Astrocyte (in vitro differentiated cells and primary cell): ENCODE results near the gene CHST6.

Source experiments
- EZH2 ChIP-seq: IDR thresholded peaks from 2 replicates; pipeline ENCODE4 v1.6.1; 2012; ENCODE audit warnings: mild to moderate bottlenecking, low read length, inconsistent platforms; ENCODE audit not compliant: insufficient read depth
- TF ChIP-seq, protein P1 (sequence below): IDR thresholded peaks from 2 replicates; pipeline ENCODE4 v1.5.1; 2011; ENCODE audit warnings: low read depth, mild to moderate bottlenecking, inconsistent platforms, low read length, moderate library complexity; ENCODE audit not compliant: insufficient read depth

DNA sequence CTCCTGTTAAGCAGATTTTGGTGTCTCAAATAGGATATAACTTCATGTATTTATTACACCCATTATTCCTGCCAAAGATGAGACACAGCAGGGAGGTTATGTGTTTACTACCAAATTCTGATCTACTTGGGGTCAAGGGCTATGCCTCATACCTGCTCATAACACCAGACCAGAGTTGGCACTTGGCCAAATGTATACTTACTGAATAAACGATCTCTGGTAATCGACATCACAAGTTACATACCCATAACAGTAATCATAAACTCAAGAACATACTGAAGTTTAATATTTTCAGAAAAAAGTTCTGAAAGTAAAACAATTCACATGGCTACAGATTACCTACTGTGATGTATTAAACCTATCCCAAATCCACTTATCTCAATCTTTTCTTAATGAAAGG is 33.7 kb downstream of the CHST6 start:
- TF ChIP-seq, protein P1, sequence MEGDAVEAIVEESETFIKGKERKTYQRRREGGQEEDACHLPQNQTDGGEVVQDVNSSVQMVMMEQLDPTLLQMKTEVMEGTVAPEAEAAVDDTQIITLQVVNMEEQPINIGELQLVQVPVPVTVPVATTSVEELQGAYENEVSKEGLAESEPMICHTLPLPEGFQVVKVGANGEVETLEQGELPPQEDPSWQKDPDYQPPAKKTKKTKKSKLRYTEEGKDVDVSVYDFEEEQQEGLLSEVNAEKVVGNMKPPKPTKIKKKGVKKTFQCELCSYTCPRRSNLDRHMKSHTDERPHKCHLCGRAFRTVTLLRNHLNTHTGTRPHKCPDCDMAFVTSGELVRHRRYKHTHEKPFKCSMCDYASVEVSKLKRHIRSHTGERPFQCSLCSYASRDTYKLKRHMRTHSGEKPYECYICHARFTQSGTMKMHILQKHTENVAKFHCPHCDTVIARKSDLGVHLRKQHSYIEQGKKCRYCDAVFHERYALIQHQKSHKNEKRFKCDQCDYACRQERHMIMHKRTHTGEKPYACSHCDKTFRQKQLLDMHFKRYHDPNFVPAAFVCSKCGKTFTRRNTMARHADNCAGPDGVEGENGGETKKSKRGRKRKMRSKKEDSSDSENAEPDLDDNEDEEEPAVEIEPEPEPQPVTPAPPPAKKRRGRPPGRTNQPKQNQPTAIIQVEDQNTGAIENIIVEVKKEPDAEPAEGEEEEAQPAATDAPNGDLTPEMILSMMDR, result no peak
- no peak for TF ChIP-seq EZH2
